HCT116 (cell line): Measurements from ENCODE around the gene GET3. TPM values are rescaled to one million over a fixed set of nuclear protein-coding genes. Genes with fewer than 3 reads are reported as not detected.

Experiments
- ATAC-seq: fragments of 200-7000 bp; cut with Tn5 transposase; 2 replicates; pipeline ENCODE4 v1.9.1; 2020; ENCODE audit warnings: mild to moderate bottlenecking, moderate library complexity
- BruUV-seq: library from RNA; stranded (reverse); fragments of 400-500 nt; replicated peaks from 2 replicates; lab custom pipeline; 2021; lab: Mats Ljungman, UMichigan
- CTCF ChIA-PET: fragments of 300-600 bp; sonication (Branson Sonifier 250); formaldehyde crosslinking; loops from one replicate; lab custom pipeline; 2021; ENCODE audit warnings: antibody characterized with exemption; lab: Charles Lee
- POLR2A ChIA-PET: fragments of 300-600, 350-600 bp; sonication (Branson Sonifier 250); formaldehyde crosslinking; loops from one replicate; lab custom pipeline; 2021; ENCODE audit warnings: antibody characterized with exemption; lab: Charles Lee
- RAD21 ChIA-PET, 2 experiments: fragments of 300-600 bp; sonication (Branson Sonifier 250); formaldehyde crosslinking; loops; one replicate each; lab custom pipeline; 2023; ENCODE audit warnings: low total read pairs in 2 of 2; ENCODE audit not compliant: uncharacterized antibody in 2 of 2, unreplicated experiment in 2 of 2, low non-redundant PET in 1 of 2; lab: Charles Lee
- DNase-seq: peaks from one replicate; pipeline ENCODE4 v3.0.0-alpha.2; 2010; ENCODE audit warnings: low read depth, low spot score
- H2AFZ ChIP-seq: fragments of 200-600 bp; shearing (Covaris generic), sonication (generic); 2 replicates; pipeline ENCODE4 v1.6.1; 2017; ENCODE audit warnings: low read depth, mixed run types, mixed read lengths, antibody characterized with exemption, low read length; ENCODE audit not compliant: poor library complexity, severe bottlenecking
- H3K27ac ChIP-seq: 2 replicates; pipeline ENCODE4 v1.5.1; 2012; ENCODE audit warnings: low read depth, low read length
- H3K27me3 ChIP-seq: fragments of 200-600 bp; sonication (generic); 2 replicates; pipeline ENCODE4 v1.6.1; 2016; ENCODE audit warnings: mixed run types, low read length, mixed read lengths; ENCODE audit not compliant: insufficient read depth
- H3K36me3 ChIP-seq, 2 experiments: fragments of 200-500 bp in 1 of 2; fragments of 200-600 bp in 1 of 2; sonication (Bioruptor generic) in 1 of 2; sonication (generic) in 1 of 2; 2 replicates each; pipeline versions ENCODE4 v1.5.1 to v1.6.1; 2014 to 2016; ENCODE audit warnings: low read length in 2 of 2, inconsistent platforms in 1 of 2, mixed read lengths in 1 of 2, mixed run types in 1 of 2; ENCODE audit not compliant: insufficient read depth in 2 of 2, control insufficient read depth in 1 of 2
- H3K4me1 ChIP-seq, 2 experiments: fragments of 200-600 bp in 1 of 2; sonication (generic) in 1 of 2; 2 replicates each; pipeline versions ENCODE4 v1.5.1 to v1.6.1; 2012 to 2017; ENCODE audit warnings: low read length in 2 of 2, inconsistent platforms in 1 of 2, mild to moderate bottlenecking in 1 of 2, mixed read lengths in 1 of 2, mixed run types in 1 of 2, moderate library complexity in 1 of 2; ENCODE audit not compliant: insufficient read depth in 2 of 2, control insufficient read depth in 1 of 2
- H3K4me2 ChIP-seq: fragments of 200-600 bp; sonication (generic); 2 replicates; pipeline ENCODE4 v1.6.1; 2017; ENCODE audit warnings: mixed run types, low read length, mixed read lengths
- H3K4me3 ChIP-seq, 2 experiments: fragments of 200-600 bp in 1 of 2; sonication (generic) in 1 of 2; replicated peaks in 1 of 2; 2 replicates each; pipeline ENCODE4 v1.5.1; 2011 to 2016; ENCODE audit warnings: low read length in 2 of 2, control low read depth in 1 of 2, low read depth in 1 of 2, mild to moderate bottlenecking in 1 of 2, mixed read lengths in 1 of 2, mixed run types in 1 of 2
- H3K79me2 ChIP-seq: fragments of 200-600 bp; sonication (generic); 2 replicates; pipeline ENCODE4 v1.6.1; 2017; ENCODE audit warnings: mild to moderate bottlenecking, mixed run types, low read length, moderate library complexity, mixed read lengths; ENCODE audit not compliant: insufficient read depth
- H3K9ac ChIP-seq: fragments of 200-600 bp; sonication (generic); 2 replicates; pipeline ENCODE4 v1.6.1; 2016; ENCODE audit warnings: low read length, mixed read lengths
- H3K9me2 ChIP-seq: fragments of 200-600 bp; sonication (generic), shearing (Covaris generic); 2 replicates; pipeline ENCODE4 v1.6.1; 2017; ENCODE audit warnings: mixed run types, mild to moderate bottlenecking, moderate library complexity; ENCODE audit not compliant: insufficient read depth
- H3K9me3 ChIP-seq, 2 experiments: fragments of 200-500 bp in 1 of 2; fragments of 200-600 bp in 1 of 2; sonication (Bioruptor generic) in 1 of 2; sonication (generic) in 1 of 2; 2 replicates each; pipeline ENCODE4 v1.6.1; 2014 to 2017; ENCODE audit warnings: low read length in 2 of 2, mixed read lengths in 2 of 2, inconsistent platforms in 1 of 2, low read depth in 1 of 2, mild to moderate bottlenecking in 1 of 2, mixed run types in 1 of 2, moderate library complexity in 1 of 2; ENCODE audit not compliant: control insufficient read depth in 1 of 2, insufficient read depth in 1 of 2
- H4K20me1 ChIP-seq: fragments of 200-600 bp; sonication (generic), shearing (Covaris generic); 2 replicates; pipeline ENCODE4 v1.6.1; 2017; ENCODE audit warnings: mixed run types, mild to moderate bottlenecking, moderate library complexity; ENCODE audit not compliant: insufficient read depth
- CBX3 ChIP-seq: IDR thresholded peaks from 2 replicates; pipeline ENCODE4 v1.6.1; 2012; ENCODE audit warnings: low read depth
- CEBPB ChIP-seq: IDR thresholded peaks from 2 replicates; pipeline ENCODE4 v1.6.1; 2012; ENCODE audit warnings: low read depth
- EGR1 ChIP-seq: IDR thresholded peaks from 2 replicates; pipeline ENCODE4 v1.6.1; 2012; ENCODE audit warnings: low read depth
- ELF1 ChIP-seq: IDR thresholded peaks from 2 replicates; pipeline ENCODE4 v1.6.1; 2012; ENCODE audit warnings: low read depth, borderline replicate concordance
- EZH2phosphoT487 ChIP-seq: fragments of 200-600 bp; IDR thresholded peaks from 2 replicates; pipeline ENCODE4 v1.6.1; 2018; ENCODE audit warnings: antibody characterized with exemption, borderline replicate concordance
- JUND ChIP-seq: IDR thresholded peaks from 2 replicates; pipeline ENCODE4 v1.6.1; 2012
- POLR2A ChIP-seq: IDR thresholded peaks from 2 replicates; pipeline ENCODE4 v1.7.0; 2011; ENCODE audit warnings: borderline replicate concordance; ENCODE audit not compliant: insufficient read depth, insufficient read length; ENCODE audit errors: extremely low read depth
- POLR2AphosphoS5 ChIP-seq: IDR thresholded peaks from 2 replicates; pipeline ENCODE4 v1.6.1; 2011; ENCODE audit warnings: mild to moderate bottlenecking, low read depth, low read length, moderate library complexity
- RAD21 ChIP-seq: IDR thresholded peaks from 2 replicates; pipeline ENCODE4 v1.6.1; 2012; ENCODE audit warnings: low read depth, mild to moderate bottlenecking
- SP1 ChIP-seq: IDR thresholded peaks from 2 replicates; pipeline ENCODE4 v1.6.1; 2012; ENCODE audit warnings: low read depth
- YY1 ChIP-seq: IDR thresholded peaks from 2 replicates; pipeline ENCODE4 v1.6.1; 2011; ENCODE audit warnings: low read length, low read depth, moderate library complexity, mild to moderate bottlenecking; ENCODE audit not compliant: insufficient replicate concordance; ENCODE audit errors: extremely low read depth
- ZFX ChIP-seq: fragments of 450-650 bp; IDR thresholded peaks from 2 replicates; pipeline ENCODE4 v1.6.1; 2017
- ZNF274 ChIP-seq: fragments of 200-500 bp; sonication (Bioruptor generic); IDR thresholded peaks from 2 replicates; pipeline ENCODE4 v1.6.1; 2014; ENCODE audit warnings: mild to moderate bottlenecking, low read depth, low read length, inconsistent platforms
- intact Hi-C: fragments of 100-400 bp; cut with micrococcal nuclease; formaldehyde crosslinking; loops from 2 replicates; pipeline ENCODE4 v1.10.0; 2022
- total RNA-seq: library from RNA; stranded (reverse); gene quantifications from one replicate; pipeline ENCODE4 v1.2.1, GENCODE V29; 2021; ENCODE audit not compliant: unreplicated experiment
- TF ChIP-seq, protein P1 (sequence below): IDR thresholded peaks from 2 replicates; pipeline ENCODE4 v1.6.1; 2012
- TF ChIP-seq, protein P2 (sequence below): IDR thresholded peaks from 2 replicates; pipeline ENCODE4 v1.6.1; 2012
- TF ChIP-seq, protein P3 (sequence below), 3 experiments: fragments of 200-600 bp in 1 of 3; sonication (generic) in 1 of 3; IDR thresholded peaks in 2 of 3; conservative IDR thresholded peaks in 1 of 3; 2 replicates each; pipeline ENCODE4 v1.5.1; 2012 to 2017; ENCODE audit warnings: low read depth in 2 of 3, low read length in 2 of 3, antibody characterized with exemption in 1 of 3, borderline replicate concordance in 1 of 3, control low read depth in 1 of 3, mild to moderate bottlenecking in 1 of 3, mixed read lengths in 1 of 3, mixed run types in 1 of 3, moderate library complexity in 1 of 3; ENCODE audit not compliant: insufficient read depth in 1 of 3

Gene GET3
- total RNA-seq, 1 experiment from 2014 or later = 77.6 TPM

DNA sequence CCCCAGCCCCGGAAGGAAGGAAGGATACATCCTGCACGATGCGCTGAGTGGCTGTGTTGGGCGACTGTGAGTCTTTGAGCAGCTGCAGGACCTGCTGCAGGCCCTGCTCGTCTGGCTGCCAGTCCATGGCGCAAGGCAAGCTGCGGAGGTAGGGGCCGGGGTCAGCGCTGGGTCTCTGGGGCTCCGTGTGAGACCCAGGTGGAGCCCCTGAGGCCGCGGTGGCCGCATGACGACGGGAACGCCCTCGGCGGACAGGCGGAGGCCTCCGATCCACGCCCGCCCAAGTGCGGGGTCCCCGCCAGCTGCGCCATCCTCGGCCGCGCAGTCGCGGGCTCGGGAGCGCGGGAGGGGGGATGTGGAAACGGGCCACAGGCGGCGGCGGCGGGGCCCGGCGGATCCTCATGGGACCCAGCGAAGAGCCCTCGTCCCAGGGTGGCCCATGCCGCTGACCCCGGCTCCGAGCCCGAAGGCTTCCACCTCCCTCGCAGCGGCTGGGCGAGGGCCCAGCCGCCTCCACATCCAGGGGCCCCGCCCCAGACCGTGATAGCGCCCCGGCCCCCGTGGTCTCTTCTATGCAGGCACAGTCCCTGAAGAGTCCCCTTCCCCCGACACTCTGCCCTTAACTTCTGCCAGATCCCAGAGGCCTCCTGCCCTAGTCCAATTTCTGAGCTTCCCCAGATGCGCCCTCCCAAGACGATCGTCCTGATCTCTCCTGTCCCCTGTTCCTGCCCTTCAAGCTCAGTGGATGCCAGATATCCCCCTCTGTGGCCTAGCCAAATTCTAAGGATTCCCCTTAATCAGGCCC, 16.2 kb upstream of the GET3 start:
- Histone ChIP-seq H3K36me3 (peaks cover 5 to 27% of the 10 kb centered on the region in 2 experiments; a peak in 2 of 4 replicates), H3K27ac (peak overlapping the region; percentile 88), H2AFZ (no peak overlapping the region), H3K79me2 (peaks cover 75% of the 10 kb centered on the region), H3K4me1 (peaks cover 0 to 36% of the 10 kb centered on the region in 2 experiments; a peak in 3 of 4 replicates), H3K9ac (peak overlapping the region; percentile 93), H3K9me3 (no peaks in the 10 kb centered on the region), H3K27me3 (no peaks in the 10 kb centered on the region), H4K20me1 (no peaks in the 10 kb centered on the region), H3K4me2 (peak overlapping the region; percentile 78), H3K9me2 (no peaks in the 10 kb centered on the region), H3K4me3 (peak overlapping the region; percentile 82 to 93)
- BruUV-seq = no TSS peak
- no peak for DNase-seq
- ATAC-seq = no peak
- intact Hi-C loops = no loop called here
- ChIA-PET POLR2A (interaction anchor here (2.5 to 3.9 kb wide), 3 partner anchors 13 to 71 kb away, joined by 15 to 32 read pairs (median 23); partner anchors contain the start of genes GET3 and JUNB), CTCF (interaction anchor here (0.6 to 1.3 kb wide), 5 partner anchors 12 to 324 kb away, joined by 3 read pairs; no protein-coding TSS in a partner anchor), RAD21 (no interaction called here)
- TF ChIP-seq POLR2AphosphoS5 (no peak), YY1 (no peak), JUND (no peak), POLR2A (no peak), ZFX (no peak), CBX3 (no peak), SP1 (no peak), EZH2phosphoT487 (no peak), CEBPB (no peak), EGR1 (no peak), ZNF274 (no peak), ELF1 (no peak), RAD21 (no peak)
- TF ChIP-seq, protein P1, sequence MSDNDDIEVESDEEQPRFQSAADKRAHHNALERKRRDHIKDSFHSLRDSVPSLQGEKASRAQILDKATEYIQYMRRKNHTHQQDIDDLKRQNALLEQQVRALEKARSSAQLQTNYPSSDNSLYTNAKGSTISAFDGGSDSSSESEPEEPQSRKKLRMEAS = no peak
- TF ChIP-seq, protein P2, sequence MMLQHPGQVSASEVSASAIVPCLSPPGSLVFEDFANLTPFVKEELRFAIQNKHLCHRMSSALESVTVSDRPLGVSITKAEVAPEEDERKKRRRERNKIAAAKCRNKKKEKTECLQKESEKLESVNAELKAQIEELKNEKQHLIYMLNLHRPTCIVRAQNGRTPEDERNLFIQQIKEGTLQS = no peak
- TF ChIP-seq, protein P3, sequence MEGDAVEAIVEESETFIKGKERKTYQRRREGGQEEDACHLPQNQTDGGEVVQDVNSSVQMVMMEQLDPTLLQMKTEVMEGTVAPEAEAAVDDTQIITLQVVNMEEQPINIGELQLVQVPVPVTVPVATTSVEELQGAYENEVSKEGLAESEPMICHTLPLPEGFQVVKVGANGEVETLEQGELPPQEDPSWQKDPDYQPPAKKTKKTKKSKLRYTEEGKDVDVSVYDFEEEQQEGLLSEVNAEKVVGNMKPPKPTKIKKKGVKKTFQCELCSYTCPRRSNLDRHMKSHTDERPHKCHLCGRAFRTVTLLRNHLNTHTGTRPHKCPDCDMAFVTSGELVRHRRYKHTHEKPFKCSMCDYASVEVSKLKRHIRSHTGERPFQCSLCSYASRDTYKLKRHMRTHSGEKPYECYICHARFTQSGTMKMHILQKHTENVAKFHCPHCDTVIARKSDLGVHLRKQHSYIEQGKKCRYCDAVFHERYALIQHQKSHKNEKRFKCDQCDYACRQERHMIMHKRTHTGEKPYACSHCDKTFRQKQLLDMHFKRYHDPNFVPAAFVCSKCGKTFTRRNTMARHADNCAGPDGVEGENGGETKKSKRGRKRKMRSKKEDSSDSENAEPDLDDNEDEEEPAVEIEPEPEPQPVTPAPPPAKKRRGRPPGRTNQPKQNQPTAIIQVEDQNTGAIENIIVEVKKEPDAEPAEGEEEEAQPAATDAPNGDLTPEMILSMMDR (IDR thresholded peaks at IDR 0.05 in 2 of 3, conservative IDR thresholded peaks at IDR 0.05 in 1 of 3; ENCODE audit: borderline replicate concordance in 1 of 3, insufficient read depth in 1 of 3, low read depth in 2 of 3, low read length in 2 of 3) = no peak
